NCI-H2029 (cell line): ENCODE measurements around the gene PCA3.

Experiments
- DNase-seq: peaks from one replicate; lab custom pipeline; 2025; lab: John Stamatoyannopoulos, UW

Gene PCA3

DNA sequence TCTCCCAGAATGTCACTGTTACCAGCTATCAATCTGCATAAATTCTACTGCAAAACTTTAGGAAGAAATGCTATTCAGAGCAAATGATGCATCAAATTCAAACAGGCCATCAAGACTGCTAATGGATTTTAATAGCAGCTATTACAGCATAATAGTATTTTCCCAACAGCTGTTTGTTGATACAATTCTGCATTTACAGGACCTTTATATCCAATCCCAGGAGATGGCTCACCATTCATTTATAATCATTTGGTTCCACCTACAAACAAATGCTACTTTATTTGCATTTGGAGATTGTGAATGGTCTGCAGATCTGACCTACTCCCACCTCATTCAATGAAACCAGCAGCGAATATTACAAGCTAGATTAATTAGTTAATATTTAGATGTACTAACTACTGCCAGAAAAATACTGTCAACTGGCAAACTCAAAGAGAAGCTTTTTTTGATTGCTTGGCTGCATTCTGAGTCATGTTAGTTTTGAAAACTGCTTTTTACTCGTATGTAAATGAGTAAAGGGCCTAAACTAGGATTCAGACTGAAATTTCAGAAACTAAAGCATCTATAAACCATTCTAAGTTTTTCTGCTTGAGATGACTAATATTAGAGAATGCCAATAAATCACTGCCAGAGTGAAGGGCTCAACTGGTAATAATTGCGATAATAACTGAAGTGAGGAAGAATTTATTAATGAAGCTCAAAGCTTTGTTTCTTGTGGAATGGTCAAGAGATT, 7.1 kb upstream of the PCA3 start:
- no peak for DNase-seq

DNA sequence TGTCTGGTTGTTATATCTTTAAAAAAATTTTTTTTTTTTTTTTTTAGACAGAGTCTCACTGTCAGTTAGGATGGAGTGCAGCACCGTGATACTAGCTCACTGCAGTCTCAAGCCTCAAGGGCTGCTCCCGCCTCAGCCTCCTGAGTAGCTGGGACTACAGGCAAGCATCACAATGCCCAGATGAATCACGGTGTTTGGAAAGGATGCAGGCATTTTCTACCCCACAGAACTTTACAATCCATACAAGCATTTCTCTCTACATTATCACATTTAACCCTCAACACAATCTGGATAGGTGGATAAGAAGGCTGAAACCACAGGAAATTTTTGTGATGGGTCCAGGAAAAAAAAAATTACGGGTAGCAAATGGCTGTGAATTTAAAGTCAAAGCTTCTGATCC, 5.8 kb upstream of the PCA3 start:
- DNase-seq = no peak

DNA sequence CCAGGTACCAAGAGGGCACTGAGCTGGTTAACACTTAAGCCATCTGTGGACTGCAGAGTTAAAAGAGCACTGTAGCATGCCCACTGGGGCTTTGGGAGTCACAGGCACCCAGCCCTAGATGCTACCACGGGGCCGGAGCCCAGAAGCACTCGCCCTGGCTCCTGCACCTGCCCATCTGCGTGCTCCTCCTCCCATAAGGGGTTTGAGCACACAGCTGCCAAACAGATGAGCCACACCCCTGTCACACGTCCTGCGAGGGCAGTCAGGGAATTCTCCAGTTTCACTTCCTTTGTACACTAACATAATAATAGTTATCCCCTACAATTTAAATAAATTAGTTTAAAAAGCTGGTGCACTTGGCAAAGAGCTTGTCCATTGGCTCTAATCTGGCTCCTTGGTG, 4.5 kb upstream of the PCA3 start:
- DNase-seq = peak; percentile 78

DNA sequence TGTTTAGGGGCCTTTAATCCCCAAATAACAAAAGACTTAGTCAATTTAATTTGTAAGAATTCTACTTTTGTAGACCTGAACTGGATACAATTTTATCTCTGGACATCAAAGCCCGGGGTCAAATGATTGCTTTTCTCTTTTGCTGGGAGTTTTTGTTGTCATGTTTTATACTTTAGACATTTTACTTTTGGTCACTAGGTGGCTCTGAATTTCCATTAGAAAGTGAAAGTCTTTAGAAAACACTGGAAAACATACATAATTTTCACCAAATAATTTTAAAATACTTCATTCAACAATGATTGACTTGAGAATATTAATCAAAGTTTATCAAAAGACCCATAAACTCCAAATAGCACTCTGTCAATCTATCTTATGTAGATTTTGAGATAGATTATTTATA, 2.8 kb upstream of the PCA3 start:
- no peak for DNase-seq

DNA sequence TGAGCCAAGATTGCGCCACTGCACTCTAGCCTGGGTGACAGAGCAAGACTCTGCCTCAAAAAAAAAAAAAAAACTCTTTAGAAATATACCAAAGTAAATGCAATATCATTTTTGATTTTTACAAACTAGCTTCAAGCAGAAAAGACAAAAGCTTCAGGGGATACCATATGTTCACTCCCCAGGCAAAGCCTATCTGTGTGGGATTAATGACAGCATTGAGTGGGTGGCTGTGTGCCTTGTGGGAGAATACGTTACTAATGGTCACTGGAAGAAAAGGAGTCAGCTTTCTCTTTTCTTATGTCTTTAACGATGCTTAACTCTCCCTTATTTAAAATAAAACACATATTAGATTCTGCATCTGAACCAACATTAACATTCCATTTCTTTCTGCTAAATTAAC, 1.9 kb downstream of the PCA3 start:
- DNase-seq = no peak

DNA sequence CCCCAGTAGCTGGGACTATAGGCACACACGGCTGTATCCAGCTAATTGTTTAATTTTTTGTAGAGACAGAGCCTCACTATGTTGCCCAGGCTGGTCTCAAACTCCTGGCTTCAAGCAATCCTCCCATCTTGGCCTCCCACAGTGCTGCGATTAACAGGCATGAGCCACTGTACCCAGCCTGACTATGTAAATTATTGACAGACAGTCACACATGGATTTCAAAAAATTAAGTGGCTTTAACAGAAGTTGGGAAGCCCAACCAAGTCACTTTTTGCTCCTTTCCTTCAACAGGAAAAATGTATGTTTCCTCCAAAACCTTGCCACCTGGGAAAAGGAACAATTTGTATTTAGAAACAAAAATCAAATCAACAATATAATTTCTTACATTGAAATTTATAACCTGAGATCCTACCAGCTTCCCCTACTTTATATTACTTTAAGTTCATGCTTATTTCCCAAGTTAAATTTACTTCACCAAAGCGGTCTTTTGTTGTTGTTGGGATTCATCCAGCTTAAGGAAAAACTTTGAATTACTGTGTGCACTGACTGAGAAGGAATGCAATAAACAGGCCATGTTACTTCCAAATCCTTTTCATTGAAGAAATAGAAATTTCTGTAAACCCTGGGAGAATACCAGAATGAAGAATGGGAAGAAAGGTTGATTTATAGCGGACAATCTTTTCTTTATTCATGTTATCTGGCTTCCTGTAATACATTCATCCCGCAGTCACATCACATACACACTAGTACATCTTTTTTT, 8.6 kb downstream of the PCA3 start:
- DNase-seq = no peak

DNA sequence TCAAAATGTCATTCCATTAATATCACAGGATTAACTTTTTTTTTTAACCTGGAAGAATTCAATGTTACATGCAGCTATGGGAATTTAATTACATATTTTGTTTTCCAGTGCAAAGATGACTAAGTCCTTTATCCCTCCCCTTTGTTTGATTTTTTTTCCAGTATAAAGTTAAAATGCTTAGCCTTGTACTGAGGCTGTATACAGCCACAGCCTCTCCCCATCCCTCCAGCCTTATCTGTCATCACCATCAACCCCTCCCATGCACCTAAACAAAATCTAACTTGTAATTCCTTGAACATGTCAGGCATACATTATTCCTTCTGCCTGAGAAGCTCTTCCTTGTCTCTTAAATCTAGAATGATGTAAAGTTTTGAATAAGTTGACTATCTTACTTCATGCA, 20.6 kb downstream of the PCA3 start:
- no peak for DNase-seq

DNA sequence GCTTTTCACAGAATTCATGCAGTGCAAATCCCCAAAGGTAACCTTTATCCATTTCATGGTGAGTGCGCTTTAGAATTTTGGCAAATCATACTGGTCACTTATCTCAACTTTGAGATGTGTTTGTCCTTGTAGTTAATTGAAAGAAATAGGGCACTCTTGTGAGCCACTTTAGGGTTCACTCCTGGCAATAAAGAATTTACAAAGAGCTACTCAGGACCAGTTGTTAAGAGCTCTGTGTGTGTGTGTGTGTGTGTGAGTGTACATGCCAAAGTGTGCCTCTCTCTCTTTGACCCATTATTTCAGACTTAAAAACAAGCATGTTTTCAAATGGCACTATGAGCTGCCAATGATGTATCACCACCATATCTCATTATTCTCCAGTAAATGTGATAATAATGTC, 21.3 kb downstream of the PCA3 start:
- DNase-seq = no peak

DNA sequence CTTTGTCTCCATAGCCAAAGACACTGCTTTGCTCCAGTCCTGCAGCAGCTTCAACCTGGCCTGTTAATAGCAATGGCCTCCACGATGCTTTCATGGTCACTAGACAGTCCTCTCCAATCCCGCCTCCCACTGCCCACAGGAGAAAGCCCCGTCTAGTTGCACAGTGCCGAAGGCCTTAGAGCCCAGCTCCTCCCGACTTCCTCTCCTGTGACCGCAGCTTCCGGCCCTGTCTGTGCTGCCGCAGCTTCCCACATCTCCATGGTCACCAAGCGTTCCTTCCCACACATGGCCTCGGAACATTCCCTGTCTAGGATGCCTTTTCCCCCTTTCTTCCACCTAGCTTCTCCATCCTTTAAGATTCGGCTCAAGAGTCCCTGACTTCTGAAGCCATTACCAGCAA, 23.4 kb downstream of the PCA3 start:
- DNase-seq = no peak

DNA sequence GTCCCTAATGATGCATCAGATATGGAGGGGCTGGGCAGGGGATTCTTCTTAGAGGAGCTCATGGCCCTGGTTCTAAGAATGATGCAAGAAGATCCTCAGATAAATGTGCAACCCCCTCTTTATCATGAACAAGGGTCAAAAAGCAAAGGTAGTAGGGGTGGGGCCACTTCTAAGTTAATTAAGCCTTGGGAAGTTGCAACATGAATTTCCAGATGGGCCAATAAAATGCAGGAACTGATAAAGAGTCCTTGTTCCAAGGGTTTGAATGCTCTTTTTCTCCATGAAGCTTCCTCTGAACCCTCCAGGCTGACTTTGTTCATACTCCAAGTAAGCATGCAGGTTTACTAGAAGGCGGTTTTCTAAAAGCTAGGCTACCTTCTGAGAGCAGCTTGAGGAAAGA, 25.6 kb downstream of the PCA3 start:
- DNase-seq = no peak

DNA sequence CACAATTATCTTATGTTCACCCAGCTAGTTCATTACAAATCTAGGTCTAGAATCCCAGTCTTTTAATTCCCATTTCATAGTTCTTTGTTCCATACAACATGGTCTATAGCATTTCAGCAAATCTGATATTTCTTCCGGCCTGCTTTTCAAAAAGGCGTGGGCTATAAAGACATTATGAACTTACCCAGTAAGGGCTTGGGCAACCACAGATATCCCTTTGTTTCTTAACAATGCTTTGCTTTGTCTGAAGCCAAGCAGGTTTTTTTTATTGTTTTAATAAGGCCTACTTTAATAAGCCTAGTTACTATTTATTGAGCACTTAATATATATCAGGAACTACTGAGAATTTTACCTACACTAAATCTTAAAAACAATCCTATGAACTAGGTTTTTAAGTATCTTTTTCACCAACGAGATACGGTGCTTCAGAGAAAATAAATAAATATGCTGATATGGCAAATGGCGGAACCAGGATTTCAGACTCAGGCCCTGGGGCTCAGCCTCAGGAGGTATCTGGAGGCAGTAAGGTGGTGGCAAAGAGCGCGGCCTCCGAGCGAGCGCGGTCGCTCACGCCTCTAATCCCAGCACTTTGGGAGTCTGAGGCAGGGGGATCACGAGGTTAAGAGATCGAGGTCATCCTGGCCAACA, 29.7 kb downstream of the PCA3 start:
- no peak for DNase-seq

DNA sequence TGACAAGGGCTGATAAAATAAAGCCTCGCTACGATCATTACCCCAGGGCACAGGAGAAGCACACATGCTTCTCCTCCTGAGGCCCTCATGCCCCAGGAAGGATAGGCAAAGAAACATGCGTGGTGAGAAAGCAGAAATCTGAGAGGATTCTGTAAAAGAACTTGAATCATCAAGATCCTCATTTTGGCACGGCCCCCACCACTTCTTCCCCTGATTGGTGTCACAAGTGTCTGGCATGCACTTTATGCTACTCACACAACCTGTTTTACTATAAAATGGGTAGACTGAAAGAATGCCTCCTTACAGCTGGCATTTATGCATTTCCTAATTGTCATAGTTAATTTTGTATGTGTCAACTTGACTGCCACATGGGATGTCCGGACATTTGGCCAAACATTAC, 32.1 kb downstream of the PCA3 start:
- no peak for DNase-seq

DNA sequence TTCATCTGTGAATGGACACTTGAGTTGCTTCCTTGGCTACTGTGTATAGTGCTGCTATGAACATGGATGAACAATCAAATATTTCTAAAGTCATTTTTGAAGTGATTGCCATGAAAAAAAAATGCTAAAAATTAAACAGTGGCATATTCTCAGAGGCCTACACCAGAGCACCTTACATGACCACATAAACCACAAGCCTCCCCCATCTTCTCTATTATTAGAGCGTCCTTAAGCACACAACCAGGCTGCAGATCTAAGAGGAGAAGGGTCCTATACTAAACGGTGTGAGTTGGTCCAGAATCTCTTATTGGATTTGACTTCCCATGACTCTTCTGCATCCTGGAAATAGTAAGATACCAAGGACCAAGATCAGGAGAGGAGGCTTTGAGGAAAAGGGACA, 34.3 kb downstream of the PCA3 start:
- no peak for DNase-seq

DNA sequence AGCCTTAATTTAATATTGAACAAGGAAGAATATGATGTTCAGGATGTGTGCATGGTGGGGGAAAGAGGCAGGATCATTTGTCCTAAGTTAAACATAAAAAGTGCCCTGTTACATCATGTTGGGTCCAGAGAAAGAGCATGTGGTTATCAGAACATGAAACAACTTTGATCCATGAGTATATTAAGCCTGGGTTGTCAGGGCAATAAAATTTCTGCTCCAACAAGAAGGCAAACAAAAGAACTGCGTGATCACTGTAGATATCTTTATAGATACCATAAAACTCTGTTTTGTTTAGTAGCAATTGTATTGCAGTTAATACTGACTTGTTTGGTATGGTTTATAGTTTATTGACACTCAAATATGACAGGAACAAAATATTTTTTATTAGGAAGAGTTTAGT, 35.2 kb downstream of the PCA3 start:
- DNase-seq = no peak

DNA sequence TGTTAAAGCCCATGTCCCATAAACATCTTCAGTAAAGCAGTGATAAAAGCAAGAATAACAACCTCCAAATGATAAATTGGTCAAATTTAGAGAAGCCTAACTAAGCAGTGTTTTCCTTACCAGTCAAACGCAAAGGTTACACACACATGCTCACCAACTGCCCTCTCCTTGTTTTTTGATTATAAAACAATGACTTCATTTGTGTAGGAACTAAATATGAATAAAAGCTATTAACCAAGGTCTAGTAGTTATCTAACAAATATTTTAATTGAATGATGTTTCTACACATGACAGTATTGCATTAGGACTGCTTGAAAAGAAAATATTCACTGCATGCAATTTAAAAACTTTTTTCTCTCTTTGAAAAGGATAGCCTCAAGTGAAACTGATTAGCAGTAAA, 36.7 kb downstream of the PCA3 start:
- DNase-seq = no peak

DNA sequence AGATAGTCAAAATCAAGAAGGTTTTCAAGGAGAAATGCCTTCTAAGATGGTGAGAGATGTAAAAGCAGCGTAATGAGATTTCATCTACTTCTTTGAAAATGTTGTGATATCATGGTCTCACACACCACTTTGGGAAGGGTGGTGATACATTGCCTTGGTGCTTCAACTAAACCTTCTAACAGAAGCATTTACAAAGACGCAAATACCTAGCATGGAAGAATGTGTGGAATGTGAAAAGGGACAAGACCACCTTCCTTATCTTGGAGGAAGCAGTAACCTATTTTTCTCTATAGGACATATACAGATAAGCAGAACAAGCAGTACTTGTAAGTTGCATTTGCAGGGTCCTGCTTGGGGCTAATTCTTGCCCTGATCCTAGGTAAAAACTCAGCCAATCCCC, 38.8 kb downstream of the PCA3 start:
- DNase-seq = no peak

DNA sequence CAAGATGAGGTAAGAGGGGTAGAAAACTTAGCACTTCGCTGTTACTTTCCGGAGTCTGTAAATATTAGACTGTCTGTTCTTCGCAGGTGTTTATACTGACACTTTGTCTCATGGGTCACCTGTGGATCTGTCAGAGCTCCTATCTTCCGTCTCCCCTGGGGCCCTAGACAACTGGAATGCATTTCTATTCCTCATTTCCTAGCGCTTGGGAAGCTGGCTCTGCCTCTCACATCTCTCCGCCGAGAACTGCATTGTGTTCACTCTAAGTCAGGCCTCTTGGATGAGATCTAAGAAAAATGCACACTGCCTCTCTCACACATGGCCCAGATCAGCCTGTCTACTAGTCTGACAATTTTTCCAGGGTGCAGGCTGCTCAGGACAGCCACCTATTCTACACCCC, 39.5 kb downstream of the PCA3 start:
- no peak for DNase-seq

DNA sequence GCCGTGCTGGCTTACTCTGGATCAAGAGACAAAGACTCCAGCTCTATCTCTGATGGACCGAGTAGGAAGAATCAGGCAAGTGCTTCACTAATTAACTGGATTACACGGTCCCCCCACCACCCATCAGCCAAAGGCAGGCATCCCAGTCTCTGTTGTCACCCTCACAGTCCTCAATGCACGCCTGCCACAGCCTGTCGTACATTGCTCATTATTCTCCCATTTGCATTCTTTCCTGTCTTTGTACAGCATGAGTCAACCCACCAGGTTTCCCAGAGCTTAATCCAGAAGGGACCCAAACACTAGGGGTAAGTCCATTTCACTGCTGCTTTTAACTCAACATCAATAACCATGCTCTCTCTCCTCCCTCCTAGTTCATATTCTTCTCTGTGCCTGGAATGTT, 44.4 kb downstream of the PCA3 start:
- no peak for DNase-seq

DNA sequence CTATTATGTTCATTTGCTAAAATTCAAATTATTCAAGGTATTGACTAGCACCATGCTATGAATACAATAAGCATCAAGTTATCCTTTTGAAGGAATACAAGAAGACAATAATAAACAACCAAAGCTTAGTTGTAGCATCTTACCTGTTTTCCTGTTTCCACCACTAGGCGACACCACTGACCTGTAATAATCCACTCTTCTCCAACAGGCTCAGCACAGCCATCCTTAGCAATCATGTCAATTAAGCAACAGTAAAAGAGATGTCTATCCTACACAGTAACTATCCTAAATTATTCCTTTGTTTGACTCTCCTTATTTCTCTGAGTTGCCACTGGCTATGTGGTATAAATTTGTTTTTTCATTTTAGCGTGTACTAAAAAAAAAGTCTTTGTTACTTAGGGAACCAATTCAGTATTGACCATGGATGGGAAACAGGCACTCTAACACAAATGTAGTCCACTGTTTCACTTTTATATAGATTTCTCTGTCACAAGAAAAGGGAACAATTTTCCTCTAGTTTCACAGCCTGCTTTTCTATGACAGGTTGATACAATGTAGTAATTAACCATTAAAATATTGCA, 46.2 kb downstream of the PCA3 start:
- DNase-seq = peak; percentile 37

DNA sequence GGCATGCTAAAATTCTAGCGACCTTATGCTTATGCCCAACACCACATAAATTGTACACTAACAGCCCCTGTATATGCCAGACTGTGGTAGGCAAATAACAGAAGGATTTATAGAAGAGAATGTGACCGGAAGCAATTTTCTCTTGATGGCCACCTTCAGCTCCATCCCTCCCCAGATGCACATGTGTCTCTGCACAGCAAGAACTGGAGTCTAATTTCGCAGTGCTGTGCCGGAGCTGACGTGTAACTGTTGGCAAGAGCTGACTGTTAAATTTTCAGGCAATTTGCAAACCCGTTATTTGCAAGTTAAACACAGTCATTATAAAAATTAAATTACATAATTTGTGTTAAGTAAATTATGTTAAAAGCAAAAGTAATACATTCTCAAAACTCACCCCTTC, 48.4 kb downstream of the PCA3 start:
- no peak for DNase-seq

DNA sequence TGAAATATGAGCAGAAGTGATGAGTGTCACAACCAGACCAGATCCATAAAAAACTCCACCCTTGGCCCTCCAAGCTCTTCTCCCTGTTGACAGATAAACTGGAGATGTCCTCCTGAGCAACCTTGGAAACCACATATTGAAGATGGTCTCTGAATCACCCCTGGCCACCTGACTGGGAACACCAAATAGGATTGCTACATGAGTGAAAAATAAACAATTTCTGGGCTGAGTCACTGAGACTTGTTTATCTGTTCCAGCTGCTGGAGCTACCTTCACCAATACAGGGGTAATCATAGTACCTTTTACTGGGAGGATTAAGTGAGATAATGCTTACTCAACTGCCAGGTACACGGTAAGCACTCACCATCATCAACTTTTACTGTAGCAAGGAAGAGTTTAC, 53.3 kb downstream of the PCA3 start:
- peak; percentile 91 for DNase-seq

DNA sequence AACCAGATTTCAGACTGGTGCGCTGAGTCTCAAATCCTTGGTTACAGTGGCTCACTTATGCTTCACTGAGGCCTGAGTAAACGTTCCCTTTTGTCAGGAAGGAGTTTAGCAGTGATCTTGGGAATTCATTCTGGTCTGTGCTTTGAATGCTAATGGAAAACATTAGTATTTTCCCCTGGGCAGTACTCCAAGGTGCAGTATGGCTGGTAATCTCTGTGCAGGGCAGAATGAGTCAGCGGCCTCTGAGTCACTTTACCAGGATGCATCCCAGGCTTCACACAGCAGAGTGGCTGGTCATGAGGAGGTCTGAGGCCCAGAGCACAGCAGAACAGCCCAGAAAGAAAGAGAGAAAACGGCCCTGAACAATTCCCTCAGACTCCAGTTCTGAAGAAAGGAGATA, 54.0 kb downstream of the PCA3 start:
- peak; percentile 54 for DNase-seq

DNA sequence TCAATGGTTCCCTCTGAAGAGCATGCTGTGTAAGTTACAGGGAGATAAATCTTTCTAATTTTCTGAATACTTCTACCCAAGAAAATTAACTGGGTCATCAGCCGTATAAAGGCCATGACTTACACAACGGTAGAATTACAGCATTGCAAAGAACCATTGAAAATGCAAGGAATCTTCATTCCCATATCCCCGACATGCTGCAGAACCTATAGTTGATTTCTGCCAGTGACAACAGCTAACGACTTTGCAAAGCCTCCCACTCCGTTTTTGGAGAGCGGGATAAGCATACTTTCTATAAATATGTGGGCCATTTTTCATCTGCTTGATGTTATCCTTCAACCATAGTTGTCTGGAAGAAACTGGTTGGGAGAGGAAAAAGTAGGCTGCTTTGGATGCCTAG, 56.2 kb downstream of the PCA3 start:
- no peak for DNase-seq
